A673 (cell line): ENCODE results near the gene PEX11G. TPM values are rescaled to one million over a fixed set of nuclear protein-coding genes. Genes with fewer than 3 reads are reported as not detected.

Source experiments
- BruUV-seq: library from RNA; stranded (reverse); fragments of 400-500 nt; replicated peaks from 2 replicates; lab custom pipeline; 2021; lab: Mats Ljungman, UMichigan
- CTCF ChIA-PET: fragments of 300-600 bp; sonication (Branson Sonifier 250); formaldehyde crosslinking; loops from one replicate; lab custom pipeline; 2022; ENCODE audit warnings: antibody characterized with exemption; lab: Charles Lee
- POLR2A ChIA-PET: fragments of 300-600 bp; sonication (Branson Sonifier 250); formaldehyde crosslinking; loops from one replicate; lab custom pipeline; 2022; ENCODE audit warnings: antibody characterized with exemption; ENCODE audit not compliant: low non-redundant PET; lab: Charles Lee
- DNase-seq: peaks from one replicate; pipeline ENCODE4 v3.0.0-alpha.2; 2015; ENCODE audit warnings: low spot score
- H3K27ac ChIP-seq: fragments of 200-600 bp; sonication (generic); 2 replicates; pipeline ENCODE4 v1.5.1; 2016; ENCODE audit warnings: mixed run types, low read depth, mild to moderate bottlenecking, mixed read lengths, antibody characterized with exemption, low read length; ENCODE audit not compliant: poor library complexity, severe bottlenecking
- H3K27me3 ChIP-seq: fragments of 200-600 bp; sonication (generic); replicated peaks from 2 replicates; pipeline ENCODE4 v1.6.1; 2017; ENCODE audit warnings: mixed run types, low read depth, mild to moderate bottlenecking, mixed read lengths, antibody characterized with exemption, low read length; ENCODE audit not compliant: insufficient read depth, poor library complexity
- H3K36me3 ChIP-seq: fragments of 200-600 bp; sonication (generic); 2 replicates; pipeline ENCODE4 v1.6.1; 2016; ENCODE audit warnings: mixed run types, mild to moderate bottlenecking, mixed read lengths, antibody characterized with exemption, low read length; ENCODE audit not compliant: insufficient read depth, poor library complexity, severe bottlenecking
- H3K4me1 ChIP-seq: fragments of 200-600 bp; sonication (generic); 2 replicates; pipeline ENCODE4 v1.6.1; 2017; ENCODE audit warnings: mixed run types, mild to moderate bottlenecking, mixed read lengths, antibody characterized with exemption, low read length; ENCODE audit not compliant: insufficient read depth, poor library complexity, severe bottlenecking
- H3K4me3 ChIP-seq: fragments of 200-600 bp; sonication (generic); 2 replicates; pipeline ENCODE4 v1.5.1; 2016; ENCODE audit warnings: low read depth, mixed run types, mild to moderate bottlenecking, mixed read lengths, low read length; ENCODE audit not compliant: poor library complexity, severe bottlenecking
- H3K9me3 ChIP-seq: fragments of 200-600 bp; sonication (generic); 2 replicates; pipeline ENCODE4 v1.6.1; 2016; ENCODE audit warnings: mixed run types, low read depth, mild to moderate bottlenecking, mixed read lengths, antibody characterized with exemption, low read length; ENCODE audit not compliant: poor library complexity, severe bottlenecking
- CTCF ChIP-seq: fragments of 300-800, 200-600 bp; sonication (generic); conservative IDR thresholded peaks from 2 replicates; pipeline ENCODE4 v1.5.1; 2017; ENCODE audit warnings: low read depth, mild to moderate bottlenecking, antibody characterized with exemption, low read length, moderate library complexity, mixed read lengths
- EZH2 ChIP-seq: fragments of 200-600 bp; sonication (generic); IDR thresholded peaks from 2 replicates; pipeline ENCODE4 v1.6.1; 2017; ENCODE audit warnings: borderline replicate concordance, low read depth, mild to moderate bottlenecking, mixed read lengths, antibody characterized with exemption, low read length; ENCODE audit not compliant: poor library complexity, severe bottlenecking
- intact Hi-C: fragments of 100-400 bp; cut with micrococcal nuclease; formaldehyde crosslinking; loops from one replicate; pipeline ENCODE4 v1.10.0; 2022; ENCODE audit not compliant: unreplicated experiment
- total RNA-seq: library from RNA; stranded (reverse); gene quantifications from 2 replicates; pipeline ENCODE4 v1.2.3, GENCODE V29; 2021

PEX11G gene
- total RNA-seq, 1 experiment from 2014 or later, result 1.1 TPM

DNA sequence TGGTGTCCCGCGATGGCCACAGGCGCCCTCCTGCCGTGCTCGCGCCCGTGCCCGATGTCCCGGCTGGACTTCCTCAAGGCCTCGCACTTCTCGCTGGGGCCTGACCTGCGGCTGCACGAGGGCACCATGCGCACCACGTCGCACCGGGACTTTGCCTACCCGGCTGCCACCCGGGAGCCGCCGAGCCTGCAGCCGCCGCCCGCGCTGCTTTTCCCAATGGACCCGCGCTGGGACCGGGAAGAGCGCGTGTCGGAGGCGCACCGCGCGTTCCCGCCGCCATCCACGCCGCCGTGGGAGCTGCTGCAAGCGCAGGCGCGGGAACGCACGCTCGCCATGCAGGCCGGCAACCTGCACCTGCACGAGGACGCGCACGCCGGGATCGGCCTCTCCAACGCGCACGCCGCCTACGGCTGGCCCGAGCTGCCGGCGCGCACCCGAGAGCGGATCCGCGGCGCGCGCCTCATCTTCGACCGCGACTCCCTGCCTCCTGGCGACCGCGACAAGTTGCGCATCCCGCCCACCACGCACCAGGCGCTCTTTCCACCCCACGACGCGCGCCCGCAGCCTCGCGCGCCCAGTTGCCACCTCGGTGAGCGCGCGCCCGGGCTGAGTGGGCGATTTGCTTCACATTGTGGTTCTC, 12.1 kb upstream of the PEX11G start:
- Histone ChIP-seq H3K4me3 (peak overlapping the region; percentile 40), H3K27me3 (peaks cover 4% of the 10 kb centered on the region), H3K9me3 (no peaks in the 10 kb centered on the region), H3K4me1 (no peaks in the 10 kb centered on the region), H3K27ac (no peak overlapping the region), H3K36me3 (no peaks in the 10 kb centered on the region)
- peak; percentile 80 for DNase-seq
- ChIA-PET CTCF (interaction anchor here (0.7 kb wide), 1 partner anchor 1789 kb away, joined by 6 read pairs; no protein-coding TSS in a partner anchor), POLR2A (no interaction called here)
- BruUV-seq, result no TSS peak
- intact Hi-C loops, result no loop called here
- TF ChIP-seq EZH2 (no peak), CTCF (no peak)

- DNase-seq, result no peak
- peaks cover 4% of the 10 kb centered on the region for H3K27me3 ChIP-seq
- TF ChIP-seq EZH2 (no peak), CTCF (peak; percentile 43)
- H3K4me1 ChIP-seq, result no peaks in the 10 kb centered on the region
- H3K9me3 ChIP-seq, result no peaks in the 10 kb centered on the region
- POLR2A ChIA-PET, result interaction anchor here (0.6 kb wide), 1 partner anchor 232 kb away, joined by 5 read pairs; no protein-coding TSS in a partner anchor
- no peaks in the 10 kb centered on the region for H3K36me3 ChIP-seq
- intact Hi-C loops, result no loop called here
- BruUV-seq, result no TSS peak
- no peak overlapping the region for H3K27ac ChIP-seq
- H3K4me3 ChIP-seq, result no peak overlapping the region
- CTCF ChIA-PET, result interaction anchor here (0.6 kb wide), 1 partner anchor 102 kb away, joined by 3 read pairs; no protein-coding TSS in a partner anchor
Measured at GRCh38 chr19:7497292-7497691, 8.5 kb upstream of the PEX11G start.

DNA sequence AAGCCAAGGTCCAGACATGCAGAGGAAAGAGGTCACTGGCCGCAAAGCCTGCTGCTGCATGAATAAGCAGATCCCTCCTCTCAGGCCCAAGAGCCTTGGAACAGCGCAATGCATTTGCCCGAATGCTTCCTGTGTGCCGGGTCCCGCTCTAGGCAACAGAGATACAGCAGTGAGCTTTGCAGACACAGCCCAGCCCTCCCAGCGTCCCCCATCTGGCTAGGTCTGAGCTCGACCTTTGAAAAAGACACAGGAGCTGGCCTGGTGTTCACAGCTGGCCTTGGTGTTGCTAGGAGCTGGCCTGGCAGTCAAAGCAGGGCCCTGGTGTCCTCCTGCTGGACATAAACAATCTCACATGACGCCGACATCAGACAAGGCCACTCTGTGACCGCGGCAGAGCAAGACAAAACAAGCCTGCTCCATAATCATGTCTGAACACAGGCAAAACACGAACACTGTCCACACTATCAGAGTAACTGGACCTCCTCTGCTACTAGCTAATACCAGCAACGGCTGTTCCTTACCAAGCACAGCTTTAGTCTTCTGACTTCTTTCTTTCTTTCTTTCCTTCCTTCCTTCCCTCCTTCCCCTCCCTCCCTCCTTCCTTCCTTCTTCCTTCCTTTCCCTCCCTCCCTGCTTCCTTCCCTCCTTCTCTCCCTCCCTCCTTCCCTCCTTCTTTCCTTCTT, 5.7 kb upstream of the PEX11G start:
- no TSS peak for BruUV-seq
- POLR2A ChIA-PET, result no interaction called here
- H3K27ac ChIP-seq, result no peak overlapping the region
- no peaks in the 10 kb centered on the region for H3K36me3 ChIP-seq
- no peak for TF ChIP-seq CTCF
- TF ChIP-seq EZH2, result no peak
- no peak overlapping the region for H3K4me3 ChIP-seq
- CTCF ChIA-PET, result no interaction called here
- no peak for DNase-seq
- no peaks in the 10 kb centered on the region for H3K4me1 ChIP-seq
- intact Hi-C loops, result no loop called here
- H3K9me3 ChIP-seq, result no peaks in the 10 kb centered on the region
- no peaks in the 10 kb centered on the region for H3K27me3 ChIP-seq
